Measurements from ENCODE around the gene GM2A. TPM values are rescaled to one million over a fixed set of nuclear protein-coding genes. Genes with fewer than 3 reads are reported as not detected.

The GM2A gene
- total and polyA plus RNA-seq, 2 of the 13 experiments (the other 11 are each of a cell fraction or from before 2014, with no cell fraction given), result 14.6 to 29.6 TPM

DNA sequence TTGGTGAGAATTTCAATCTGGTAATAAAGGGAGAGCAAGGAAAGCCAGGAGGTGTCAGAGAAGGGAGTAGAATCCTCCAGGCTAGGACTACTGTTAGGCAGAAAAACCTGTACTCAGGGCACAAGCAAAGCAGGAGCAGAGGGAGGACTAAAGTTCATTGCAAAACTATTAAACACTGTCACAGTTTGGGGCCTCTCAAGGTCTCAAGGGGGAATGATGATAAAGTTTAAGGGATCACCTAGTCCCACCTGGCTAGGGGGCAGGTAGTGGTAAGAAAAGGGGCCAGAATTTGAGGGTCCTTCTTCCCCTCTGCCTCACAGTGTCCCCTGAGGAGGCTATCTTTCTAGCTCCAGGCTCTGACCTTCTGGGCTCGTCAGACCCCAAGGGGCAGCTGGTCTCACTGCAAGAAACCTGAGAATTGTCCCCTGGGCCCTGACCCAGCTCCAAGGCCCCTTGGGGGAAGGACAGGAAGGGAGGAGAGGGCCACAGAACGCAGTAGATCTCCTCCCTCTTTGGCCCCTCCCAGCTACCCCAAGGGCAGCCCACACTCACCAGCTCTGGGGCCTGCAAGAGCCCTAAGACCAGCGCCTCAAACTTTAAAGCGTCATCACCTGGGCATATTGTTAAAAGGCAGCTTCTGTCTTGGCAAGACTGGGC lies 30.1 kb upstream of the GM2A start (continued):
- TF ChIP-seq, protein P1, sequence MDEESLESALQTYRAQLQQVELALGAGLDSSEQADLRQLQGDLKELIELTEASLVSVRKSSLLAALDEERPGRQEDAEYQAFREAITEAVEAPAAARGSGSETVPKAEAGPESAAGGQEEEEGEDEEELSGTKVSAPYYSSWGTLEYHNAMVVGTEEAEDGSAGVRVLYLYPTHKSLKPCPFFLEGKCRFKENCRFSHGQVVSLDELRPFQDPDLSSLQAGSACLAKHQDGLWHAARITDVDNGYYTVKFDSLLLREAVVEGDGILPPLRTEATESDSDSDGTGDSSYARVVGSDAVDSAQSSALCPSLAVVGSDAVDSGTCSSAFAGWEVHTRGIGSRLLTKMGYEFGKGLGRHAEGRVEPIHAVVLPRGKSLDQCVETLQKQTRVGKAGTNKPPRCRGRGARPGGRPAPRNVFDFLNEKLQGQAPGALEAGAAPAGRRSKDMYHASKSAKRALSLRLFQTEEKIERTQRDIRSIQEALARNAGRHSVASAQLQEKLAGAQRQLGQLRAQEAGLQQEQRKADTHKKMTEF (CRISPR knock-in tag; IDR thresholded peaks at IDR 0.05), result no peak
- TF ChIP-seq SP1 (IDR thresholded peaks at IDR 0.05) (no peak), SP1 (CRISPR knock-in tag; IDR thresholded peaks at IDR 0.05) (no peak), TIGD3 (CRISPR knock-in tag; IDR thresholded peaks at IDR 0.05; ENCODE audit: borderline replicate concordance) (no peak), SNRNP70 (IDR thresholded peaks at IDR 0.05; ENCODE audit: low read depth, low read length) (no peak), IRF2 (CRISPR knock-in tag; IDR thresholded peaks at IDR 0.05) (no peak), ZSCAN29 (CRISPR knock-in tag; conservative IDR thresholded peaks at IDR 0.05) (no peak), FOXA1 (IDR thresholded peaks at IDR 0.05) (no peak), FOXA1 (CRISPR knock-in tag; IDR thresholded peaks at IDR 0.05) (no peak), MYNN (CRISPR knock-in tag; IDR thresholded peaks at IDR 0.05; ENCODE audit: low read depth) (no peak), NR2F6 (IDR thresholded peaks at IDR 0.05) (no peak), NR2F6 (CRISPR knock-in tag; IDR thresholded peaks at IDR 0.05) (no peak), SSRP1 (CRISPR knock-in tag; IDR thresholded peaks at IDR 0.05) (no peak), CSRNP2 (CRISPR knock-in tag; conservative IDR thresholded peaks at IDR 0.05; ENCODE audit: low read depth) (no peak), ZNF788 (CRISPR knock-in tag; IDR thresholded peaks at IDR 0.05; ENCODE audit: borderline replicate concordance) (peak; percentile 9; the same call in 1 of the 2 replicates), ZC3H4 (CRISPR knock-in tag; IDR thresholded peaks at IDR 0.05; ENCODE audit: borderline replicate concordance) (no peak)
- TF ChIP-seq, protein P2, sequence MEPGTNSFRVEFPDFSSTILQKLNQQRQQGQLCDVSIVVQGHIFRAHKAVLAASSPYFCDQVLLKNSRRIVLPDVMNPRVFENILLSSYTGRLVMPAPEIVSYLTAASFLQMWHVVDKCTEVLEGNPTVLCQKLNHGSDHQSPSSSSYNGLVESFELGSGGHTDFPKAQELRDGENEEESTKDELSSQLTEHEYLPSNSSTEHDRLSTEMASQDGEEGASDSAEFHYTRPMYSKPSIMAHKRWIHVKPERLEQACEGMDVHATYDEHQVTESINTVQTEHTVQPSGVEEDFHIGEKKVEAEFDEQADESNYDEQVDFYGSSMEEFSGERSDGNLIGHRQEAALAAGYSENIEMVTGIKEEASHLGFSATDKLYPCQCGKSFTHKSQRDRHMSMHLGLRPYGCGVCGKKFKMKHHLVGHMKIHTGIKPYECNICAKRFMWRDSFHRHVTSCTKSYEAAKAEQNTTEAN (CRISPR knock-in tag; conservative IDR thresholded peaks at IDR 0.05), result 0 out of 2 replicates have a peak, but pooled peaks have one; percentile 3
- TF ChIP-seq, protein P3, sequence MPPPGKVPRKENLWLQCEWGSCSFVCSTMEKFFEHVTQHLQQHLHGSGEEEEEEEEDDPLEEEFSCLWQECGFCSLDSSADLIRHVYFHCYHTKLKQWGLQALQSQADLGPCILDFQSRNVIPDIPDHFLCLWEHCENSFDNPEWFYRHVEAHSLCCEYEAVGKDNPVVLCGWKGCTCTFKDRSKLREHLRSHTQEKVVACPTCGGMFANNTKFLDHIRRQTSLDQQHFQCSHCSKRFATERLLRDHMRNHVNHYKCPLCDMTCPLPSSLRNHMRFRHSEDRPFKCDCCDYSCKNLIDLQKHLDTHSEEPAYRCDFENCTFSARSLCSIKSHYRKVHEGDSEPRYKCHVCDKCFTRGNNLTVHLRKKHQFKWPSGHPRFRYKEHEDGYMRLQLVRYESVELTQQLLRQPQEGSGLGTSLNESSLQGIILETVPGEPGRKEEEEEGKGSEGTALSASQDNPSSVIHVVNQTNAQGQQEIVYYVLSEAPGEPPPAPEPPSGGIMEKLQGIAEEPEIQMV (CRISPR knock-in tag; IDR thresholded peaks at IDR 0.05; ENCODE audit: low read depth), result no peak
- TF ChIP-seq, protein P4, sequence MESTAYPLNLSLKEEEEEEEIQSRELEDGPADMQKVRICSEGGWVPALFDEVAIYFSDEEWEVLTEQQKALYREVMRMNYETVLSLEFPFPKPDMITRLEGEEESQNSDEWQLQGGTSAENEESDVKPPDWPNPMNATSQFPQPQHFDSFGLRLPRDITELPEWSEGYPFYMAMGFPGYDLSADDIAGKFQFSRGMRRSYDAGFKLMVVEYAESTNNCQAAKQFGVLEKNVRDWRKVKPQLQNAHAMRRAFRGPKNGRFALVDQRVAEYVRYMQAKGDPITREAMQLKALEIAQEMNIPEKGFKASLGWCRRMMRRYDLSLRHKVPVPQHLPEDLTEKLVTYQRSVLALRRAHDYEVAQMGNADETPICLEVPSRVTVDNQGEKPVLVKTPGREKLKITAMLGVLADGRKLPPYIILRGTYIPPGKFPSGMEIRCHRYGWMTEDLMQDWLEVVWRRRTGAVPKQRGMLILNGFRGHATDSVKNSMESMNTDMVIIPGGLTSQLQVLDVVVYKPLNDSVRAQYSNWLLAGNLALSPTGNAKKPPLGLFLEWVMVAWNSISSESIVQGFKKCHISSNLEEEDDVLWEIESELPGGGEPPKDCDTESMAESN (CRISPR knock-in tag; conservative IDR thresholded peaks at IDR 0.05), result no peak
